Testis (tissue), 3 donors: ENCODE data around the gene SLC29A3. TPM values are rescaled to one million over a fixed set of nuclear protein-coding genes. Genes with fewer than 3 reads are reported as not detected.

Source experiments
- DNase-seq: peaks from one replicate; pipeline ENCODE4 v3.0.0-alpha.2; 2019
- H3K27ac ChIP-seq, 2 donors: fragments of 200-600 bp; sonication (generic); one replicate each; pipeline ENCODE4 v1.5.1; 2019
- H3K27me3 ChIP-seq: fragments of 200-600 bp; sonication (generic); one replicate; pipeline ENCODE4 v1.5.1; 2019
- H3K36me3 ChIP-seq: fragments of 200-600 bp; sonication (generic); one replicate; pipeline ENCODE4 v1.5.1; 2017; ENCODE audit warnings: low read depth; ENCODE audit errors: missing control alignments
- H3K4me1 ChIP-seq: fragments of 200-600 bp; sonication (generic); one replicate; pipeline ENCODE4 v1.5.1; 2019
- H3K4me3 ChIP-seq, 2 donors: fragments of 200-600 bp; sonication (generic); one replicate each; pipeline ENCODE4 v1.5.1; 2017 to 2019
- H3K9me3 ChIP-seq: fragments of 200-600 bp; sonication (generic); one replicate; pipeline ENCODE4 v1.5.1; 2017
- POLR2A ChIP-seq: fragments of 450-650 bp; IDR thresholded peaks from one replicate; pipeline ENCODE4 v1.6.1; 2017; ENCODE audit warnings: antibody characterized with exemption, mild to moderate bottlenecking, moderate library complexity
- WGBS, 2 donors: methylation state at CpG; one replicate each; pipeline ENCODE4 v1.1.5; 2018; 5-methylcytosine and 5-hydroxymethylcytosine counted together
- intact Hi-C: fragments of 100-400 bp; cut with DNase I; formaldehyde crosslinking; loops from one replicate; pipeline ENCODE4 v1.15.1; 2023; ENCODE audit warnings: low total_unique reads
- polyA plus RNA-seq: library from polyadenylated mRNA; stranded (reverse); fragments of 350-450 nt; fragmentation: Illumina TruSeq; extraction: RNeasy Lipid Tissue Mini Kit (QIAGEN cat#74804); gene quantifications from one replicate; pipeline ENCODE4 v1.2.3, GENCODE V29; 2014; ENCODE audit warnings: low read depth, low replicate concordance; ENCODE audit not compliant: insufficient read depth
- total RNA-seq, 2 donors: library from RNA; depleted of rRNA; stranded (reverse); fragments of >200 nt; gene quantifications; one replicate each; pipeline ENCODE4 v1.2.3, GENCODE V29; 2016
- TF ChIP-seq, protein P1 (sequence below), 3 experiments: fragments of 450-650 bp in 2 of 3; fragments of 200-600 bp in 1 of 3; sonication (generic) in 1 of 3; IDR thresholded peaks; one replicate each; pipeline ENCODE4 v1.5.1; 2016 to 2019; ENCODE audit warnings: antibody characterized with exemption in 3 of 3, mild to moderate bottlenecking in 2 of 3, moderate library complexity in 1 of 3

SLC29A3 gene
- total and polyA plus RNA-seq, 3 donors from 2014 or later, result 10.7 to 14.0 (median 12.7) TPM

DNA sequence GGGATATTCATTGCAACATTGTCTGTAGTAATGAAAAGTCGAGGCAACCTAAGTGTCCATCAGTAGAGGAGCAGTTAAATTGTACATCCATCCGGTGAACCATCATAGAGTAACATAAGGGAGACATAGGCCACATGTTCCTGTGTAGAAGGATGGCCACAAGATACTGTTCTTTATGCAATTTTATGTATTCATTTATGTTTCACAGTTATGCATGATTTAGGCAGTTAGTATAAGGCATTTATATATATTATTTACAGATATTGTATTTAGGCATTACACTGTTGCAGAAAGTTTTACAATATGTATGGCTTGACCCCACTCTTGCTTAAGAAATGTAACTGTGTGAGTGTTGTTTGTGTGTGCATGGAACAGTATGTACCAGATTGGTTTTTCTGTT lies 41.7 kb downstream of the SLC29A3 start:
- no peak for DNase-seq
- intact Hi-C loops, result no loop called here
- TF ChIP-seq, protein P1, sequence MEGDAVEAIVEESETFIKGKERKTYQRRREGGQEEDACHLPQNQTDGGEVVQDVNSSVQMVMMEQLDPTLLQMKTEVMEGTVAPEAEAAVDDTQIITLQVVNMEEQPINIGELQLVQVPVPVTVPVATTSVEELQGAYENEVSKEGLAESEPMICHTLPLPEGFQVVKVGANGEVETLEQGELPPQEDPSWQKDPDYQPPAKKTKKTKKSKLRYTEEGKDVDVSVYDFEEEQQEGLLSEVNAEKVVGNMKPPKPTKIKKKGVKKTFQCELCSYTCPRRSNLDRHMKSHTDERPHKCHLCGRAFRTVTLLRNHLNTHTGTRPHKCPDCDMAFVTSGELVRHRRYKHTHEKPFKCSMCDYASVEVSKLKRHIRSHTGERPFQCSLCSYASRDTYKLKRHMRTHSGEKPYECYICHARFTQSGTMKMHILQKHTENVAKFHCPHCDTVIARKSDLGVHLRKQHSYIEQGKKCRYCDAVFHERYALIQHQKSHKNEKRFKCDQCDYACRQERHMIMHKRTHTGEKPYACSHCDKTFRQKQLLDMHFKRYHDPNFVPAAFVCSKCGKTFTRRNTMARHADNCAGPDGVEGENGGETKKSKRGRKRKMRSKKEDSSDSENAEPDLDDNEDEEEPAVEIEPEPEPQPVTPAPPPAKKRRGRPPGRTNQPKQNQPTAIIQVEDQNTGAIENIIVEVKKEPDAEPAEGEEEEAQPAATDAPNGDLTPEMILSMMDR (IDR thresholded peaks at IDR 0.05), result no peak
- no peak for TF ChIP-seq POLR2A
- H3K27ac ChIP-seq, result no peak overlapping the region
- no peaks in the 10 kb centered on the region for H3K27me3 ChIP-seq
- H3K9me3 ChIP-seq, result no peaks in the 10 kb centered on the region
- no peaks in the 10 kb centered on the region for H3K36me3 ChIP-seq
- H3K4me1 ChIP-seq, result no peaks in the 10 kb centered on the region
- no peak overlapping the region for H3K4me3 ChIP-seq
- 90 to 91% methylated on average over 2 of the region's 2 CpGs for WGBS, 2 donors

- H3K9me3 ChIP-seq, result no peaks in the 10 kb centered on the region
- 93 to 94% methylated on average over 7 of the region's 7 CpGs for WGBS, 2 donors
- H3K27me3 ChIP-seq, result no peaks in the 10 kb centered on the region
- no peak for DNase-seq
- TF ChIP-seq, protein P1 (IDR thresholded peaks at IDR 0.05), result no peak
- no peak for TF ChIP-seq POLR2A
- intact Hi-C loops, result no loop called here
- H3K4me3 ChIP-seq, result no peak overlapping the region
- H3K27ac ChIP-seq, result no peak overlapping the region
- H3K36me3 ChIP-seq, result no peaks in the 10 kb centered on the region
- no peaks in the 10 kb centered on the region for H3K4me1 ChIP-seq
These were observed 42.5 kb downstream of the SLC29A3 start for GRCh38 chr10:71361581-71361980.

DNA sequence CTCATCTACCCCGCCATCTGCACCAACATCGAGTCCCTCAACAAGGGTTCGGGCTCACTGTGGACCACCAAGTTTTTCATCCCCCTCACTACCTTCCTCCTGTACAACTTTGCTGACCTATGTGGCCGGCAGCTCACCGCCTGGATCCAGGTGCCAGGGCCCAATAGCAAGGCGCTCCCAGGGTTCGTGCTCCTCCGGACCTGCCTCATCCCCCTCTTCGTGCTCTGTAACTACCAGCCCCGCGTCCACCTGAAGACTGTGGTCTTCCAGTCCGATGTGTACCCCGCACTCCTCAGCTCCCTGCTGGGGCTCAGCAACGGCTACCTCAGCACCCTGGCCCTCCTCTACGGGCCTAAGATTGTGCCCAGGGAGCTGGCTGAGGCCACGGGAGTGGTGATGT lies 43.1 kb downstream of the SLC29A3 start:
- intact Hi-C loops, result no loop called here
- H3K36me3 ChIP-seq, result no peaks in the 10 kb centered on the region

DNA sequence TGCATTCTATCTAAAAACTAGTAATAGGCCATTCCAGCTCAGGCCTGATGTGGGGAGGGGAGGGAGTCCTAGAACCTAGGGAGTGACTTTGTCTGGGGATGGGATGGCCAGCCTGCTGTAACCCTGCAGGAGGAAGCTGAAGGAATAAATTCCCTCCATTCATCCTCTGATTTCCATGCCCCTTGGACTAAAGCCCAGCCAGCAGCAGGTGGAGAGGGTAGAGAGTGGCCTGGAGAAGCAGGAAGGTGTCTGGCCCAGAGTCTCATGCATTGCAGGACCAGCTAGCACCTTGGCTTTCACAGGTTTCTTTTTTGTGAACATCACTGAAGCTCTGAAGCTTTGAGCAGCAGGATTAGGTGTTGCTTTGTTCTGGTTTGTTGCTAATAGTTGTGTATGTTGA lies 44.9 kb downstream of the SLC29A3 start:
- intact Hi-C loops, result no loop called here
- TF ChIP-seq POLR2A, result no peak
- TF ChIP-seq, protein P1 (IDR thresholded peaks at IDR 0.05), result no peak
- no peak for DNase-seq
- no peaks in the 10 kb centered on the region for H3K9me3 ChIP-seq
- H3K27ac ChIP-seq, result no peak overlapping the region
- no peaks in the 10 kb centered on the region for H3K36me3 ChIP-seq
- no peaks in the 10 kb centered on the region for H3K27me3 ChIP-seq
- H3K4me1 ChIP-seq, result no peaks in the 10 kb centered on the region
- H3K4me3 ChIP-seq, result no peak overlapping the region

More for the DNA sequence above, 43.1 kb downstream of the SLC29A3 start:
- Histone ChIP-seq H3K4me1 (no peaks in the 10 kb centered on the region), H3K9me3 (no peaks in the 10 kb centered on the region), H3K4me3 (no peak overlapping the region), H3K27ac (no peak overlapping the region), H3K27me3 (no peaks in the 10 kb centered on the region)
- WGBS, 2 donors, result 89 to 97% methylated on average over 15 to 16 of the region's 16 CpGs
- no peak for TF ChIP-seq POLR2A
- TF ChIP-seq, protein P1 (IDR thresholded peaks at IDR 0.05), result no peak
- no peak for DNase-seq

DNA sequence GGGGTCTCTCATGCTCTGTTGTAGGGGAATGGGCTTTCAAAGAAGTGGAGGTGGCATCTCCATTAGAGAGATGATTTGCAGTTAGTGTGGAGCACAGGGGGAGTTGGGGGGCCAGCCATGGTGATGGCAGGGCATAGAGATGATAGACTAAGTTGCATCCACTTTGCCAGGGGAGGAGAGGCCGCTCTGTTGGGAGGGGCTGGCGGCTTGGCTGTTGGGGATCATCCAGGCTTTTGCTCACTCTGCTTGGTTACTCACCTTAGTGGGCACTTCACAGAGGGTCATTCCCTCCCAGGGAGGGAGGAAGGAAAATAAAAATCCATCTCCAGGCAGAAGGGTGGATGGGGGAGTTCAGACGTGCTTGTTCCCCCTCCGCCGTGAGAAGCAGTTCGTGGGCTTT lies 46.3 kb downstream of the SLC29A3 start:
- 96 to 99% methylated on average over 6 of the region's 6 CpGs for WGBS, 2 donors
- TF ChIP-seq, protein P1 (IDR thresholded peaks at IDR 0.05), result no peak
- no peak for TF ChIP-seq POLR2A
- intact Hi-C loops, result no loop called here

More for the DNA sequence above, 46.3 kb downstream of the SLC29A3 start:
- Histone ChIP-seq H3K27me3 (no peaks in the 10 kb centered on the region), H3K27ac (no peak overlapping the region), H3K4me1 (no peaks in the 10 kb centered on the region), H3K36me3 (no peaks in the 10 kb centered on the region), H3K9me3 (no peaks in the 10 kb centered on the region), H3K4me3 (no peak overlapping the region)
- no peak for DNase-seq
